Immature natural killer cell (primary cell): ENCODE results near the gene ADRA2A. TPM values are rescaled to one million over a fixed set of nuclear protein-coding genes. Genes with fewer than 3 reads are reported as not detected.

Experiments
- DNase-seq, 3 donors: peaks; one replicate each; pipeline ENCODE4 v3.0.0; 2022; ENCODE audit warnings: mixed read lengths in 1 of 3
- H3K27ac Mint-ChIP-seq, 6 donors: one replicate each; pipeline ENCODE4 v1.8.0; 2020; ENCODE audit warnings: mixed read lengths in 6 of 6, mild to moderate bottlenecking in 5 of 6, inconsistent platforms in 4 of 6, moderate library complexity in 3 of 6
- H3K27me3 Mint-ChIP-seq, 3 donors: one replicate each; pipeline ENCODE4 v1.8.0; 2020 to 2021; ENCODE audit warnings: low read depth in 3 of 3, mild to moderate bottlenecking in 3 of 3, mixed read lengths in 3 of 3, moderate library complexity in 3 of 3, inconsistent platforms in 1 of 3
- H3K36me3 Mint-ChIP-seq, 3 donors: one replicate each; pipeline ENCODE4 v1.8.0; 2020; ENCODE audit warnings: mixed read lengths in 3 of 3, inconsistent platforms in 2 of 3, mild to moderate bottlenecking in 2 of 3
- H3K4me1 Mint-ChIP-seq, 2 donors: one replicate each; pipeline ENCODE4 v1.8.0; 2020; ENCODE audit warnings: inconsistent platforms in 2 of 2, mild to moderate bottlenecking in 2 of 2, mixed read lengths in 2 of 2, moderate library complexity in 1 of 2
- H3K4me3 Mint-ChIP-seq, 5 donors: one replicate each; pipeline ENCODE4 v1.8.0; 2020; ENCODE audit warnings: mild to moderate bottlenecking in 5 of 5, mixed read lengths in 5 of 5, inconsistent platforms in 3 of 5, moderate library complexity in 3 of 5
- H3K9me3 Mint-ChIP-seq, 6 donors: one replicate each; pipeline ENCODE4 v1.8.0; 2020; ENCODE audit warnings: mild to moderate bottlenecking in 6 of 6, mixed read lengths in 6 of 6, inconsistent platforms in 4 of 6, moderate library complexity in 3 of 6
- polyA plus RNA-seq, 3 donors: library from polyadenylated mRNA; unstranded; fragments of 300-500 nt; fragmentation: Illumina TruSeq; gene quantifications; one replicate each; pipeline ENCODE4 v1.2.3, GENCODE V29; 2021

ADRA2A gene
- polyA plus RNA-seq, 3 donors from 2014 or later: not detected

DNA sequence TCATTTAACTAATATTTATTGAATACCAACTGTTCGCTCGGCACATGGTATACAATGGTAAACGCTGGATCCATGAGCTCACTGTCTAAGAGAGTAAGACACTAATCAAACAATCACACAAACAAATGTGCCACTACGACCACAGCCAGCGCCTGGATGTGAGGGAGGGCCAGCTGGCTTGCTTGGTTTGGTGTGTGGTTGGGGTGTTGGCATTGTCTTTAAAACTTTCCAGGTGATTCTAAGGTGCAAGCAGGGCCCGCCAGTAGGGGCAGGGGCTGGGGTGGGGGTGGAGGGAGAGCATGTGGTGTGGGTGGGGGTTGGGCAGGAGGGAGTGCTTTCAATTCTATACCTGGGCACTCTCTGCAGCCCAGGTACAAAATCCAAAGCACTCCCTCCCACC is 31.6 kb downstream of the ADRA2A start:
- no peak overlapping the region for H3K27ac Mint-ChIP-seq
- H3K9me3 Mint-ChIP-seq: no peaks in the 10 kb centered on the region
- H3K36me3 Mint-ChIP-seq: no peaks in the 10 kb centered on the region

DNA sequence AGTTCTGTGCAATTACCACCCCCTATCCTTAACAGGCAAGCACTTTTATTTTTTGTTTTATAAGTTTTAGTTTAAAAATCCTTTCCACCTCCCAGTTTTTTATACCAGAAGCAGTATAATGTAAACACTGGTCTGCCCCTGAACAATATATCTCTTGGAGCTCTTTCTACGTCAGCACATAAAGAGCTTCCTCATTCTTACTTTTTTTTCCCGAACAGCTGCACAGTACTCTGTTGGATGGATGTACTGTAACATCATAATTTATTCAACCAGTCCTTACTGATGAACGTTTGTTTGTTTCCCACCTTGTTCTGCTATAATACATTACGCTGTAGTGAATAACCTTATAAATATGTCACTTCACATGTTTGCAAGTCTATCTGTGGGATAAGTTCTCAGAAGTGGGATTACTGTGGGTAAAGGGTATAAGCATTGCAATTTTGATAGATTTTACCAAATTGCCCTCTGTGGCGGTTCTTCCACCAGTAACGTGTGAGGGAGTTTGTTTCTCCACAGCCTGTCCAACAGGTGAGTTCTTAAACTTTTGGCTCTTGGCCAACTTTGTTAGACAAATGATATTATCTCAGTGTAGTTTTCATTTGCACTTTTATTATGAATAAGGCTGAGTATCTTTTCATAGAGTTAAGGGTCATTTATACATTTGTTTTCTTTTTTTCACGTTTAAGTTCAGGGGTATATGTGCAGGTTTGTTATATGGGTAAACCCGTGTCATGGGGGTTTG is 32.8 kb downstream of the ADRA2A start:
- Mint-ChIP-seq H3K27me3 (no peaks in the 10 kb centered on the region), H3K4me3 (no peak overlapping the region), H3K4me1 (peaks cover 3 to 4% of the 10 kb centered on the region in 2 donors), H3K27ac (no peak overlapping the region), H3K36me3 (no peaks in the 10 kb centered on the region), H3K9me3 (no peaks in the 10 kb centered on the region)
- no peak for DNase-seq

More for the DNA sequence above, 31.6 kb downstream of the ADRA2A start:
- Mint-ChIP-seq H3K27me3 (no peaks in the 10 kb centered on the region), H3K4me1 (no peaks in the 10 kb centered on the region), H3K4me3 (no peak overlapping the region)
- DNase-seq: no peak

DNA sequence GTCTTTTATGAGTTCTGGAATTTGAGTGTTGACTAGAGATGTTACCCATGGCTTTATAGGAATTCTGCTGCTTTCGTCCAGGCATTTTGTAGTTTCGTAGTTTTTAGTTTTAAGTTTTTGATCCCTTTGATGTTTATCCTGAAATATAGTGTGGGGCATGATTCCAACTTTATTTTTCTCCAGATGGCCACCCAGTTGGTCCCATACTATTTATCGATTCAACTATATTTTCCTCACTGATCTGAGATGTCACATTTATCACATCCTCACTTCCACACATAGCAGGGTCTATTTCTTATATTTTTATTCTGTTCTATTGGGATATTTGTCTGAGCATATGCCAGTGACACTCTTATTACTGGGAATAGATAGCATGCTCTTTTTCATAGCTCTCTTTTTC is 33.9 kb downstream of the ADRA2A start:
- Mint-ChIP-seq H3K27ac (no peak overlapping the region), H3K4me3 (no peak overlapping the region), H3K36me3 (no peaks in the 10 kb centered on the region), H3K27me3 (peaks cover 0 to 1% (median 0%) of the 10 kb centered on the region in 3 donors), H3K4me1 (peaks cover 3 to 7% of the 10 kb centered on the region in 2 donors), H3K9me3 (no peaks in the 10 kb centered on the region)
- DNase-seq: no peak

DNA sequence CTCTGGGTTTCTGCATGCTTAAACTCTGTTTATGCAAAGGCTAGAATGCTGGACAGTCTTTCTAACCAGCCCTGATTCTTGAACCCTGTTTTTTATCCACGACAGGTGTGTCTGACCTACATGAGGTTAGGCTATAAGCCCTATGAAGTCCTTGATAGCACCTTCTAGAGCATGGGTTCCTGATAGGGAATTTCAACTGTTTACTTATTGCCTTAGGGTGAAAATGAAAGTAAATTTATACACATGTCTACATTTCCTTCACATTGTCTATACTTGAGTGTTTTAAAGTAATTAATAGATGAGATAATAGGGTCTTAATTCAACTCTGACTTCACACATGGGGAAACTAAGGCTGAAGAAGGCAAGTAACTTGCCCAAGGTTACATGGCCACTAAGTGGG is 35.5 kb downstream of the ADRA2A start:
- Mint-ChIP-seq H3K27ac (no peak overlapping the region), H3K4me3 (no peak overlapping the region), H3K27me3 (peaks cover 0 to 1% (median 0%) of the 10 kb centered on the region in 3 donors)

DNA sequence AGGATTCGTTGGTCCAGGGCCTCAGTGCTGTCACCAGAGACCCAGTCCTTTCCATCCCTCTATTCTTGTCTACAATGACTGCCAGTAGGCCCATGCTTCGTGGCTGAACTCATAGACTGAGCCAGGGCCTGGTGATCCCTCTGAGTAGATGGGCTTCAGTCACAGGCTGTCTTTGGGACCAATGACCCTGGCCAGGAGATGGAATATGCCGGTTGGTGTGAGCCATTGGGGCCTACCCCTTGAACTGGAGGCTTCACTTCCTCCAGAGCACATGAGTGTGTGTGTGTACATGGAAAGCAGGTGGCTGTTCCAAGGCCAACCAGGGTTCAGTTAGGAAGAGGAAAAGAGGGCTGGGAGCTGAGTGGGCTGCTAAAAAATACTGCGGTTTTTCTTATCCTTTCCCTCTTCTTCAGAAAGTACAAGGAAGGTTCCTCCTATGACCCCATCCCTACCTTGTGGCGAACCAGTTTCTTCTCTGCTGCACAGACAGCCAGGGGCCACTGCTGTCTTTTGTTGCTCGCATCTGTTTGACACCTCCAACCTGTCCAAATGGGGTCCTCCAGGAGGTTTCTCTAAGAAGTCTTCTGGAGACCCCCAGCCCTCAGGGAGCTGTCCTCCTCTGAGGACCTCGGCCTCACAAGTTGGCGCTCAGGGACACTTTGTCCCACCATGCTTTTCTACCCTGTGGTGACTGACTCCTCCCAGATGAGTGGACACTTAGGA is 36.6 kb downstream of the ADRA2A start:
- Mint-ChIP-seq H3K36me3 (no peaks in the 10 kb centered on the region), H3K4me3 (no peak overlapping the region), H3K27me3 (peaks cover 0 to 4% (median 0%) of the 10 kb centered on the region in 3 donors), H3K4me1 (peaks cover 3 to 7% of the 10 kb centered on the region in 2 donors), H3K9me3 (no peaks in the 10 kb centered on the region), H3K27ac (no peak overlapping the region)
- DNase-seq: no peak

More for the DNA sequence above, 35.5 kb downstream of the ADRA2A start:
- H3K9me3 Mint-ChIP-seq: no peaks in the 10 kb centered on the region
- H3K36me3 Mint-ChIP-seq: no peaks in the 10 kb centered on the region
- no peak for DNase-seq
- H3K4me1 Mint-ChIP-seq: peaks cover 3 to 7% of the 10 kb centered on the region in 2 donors

DNA sequence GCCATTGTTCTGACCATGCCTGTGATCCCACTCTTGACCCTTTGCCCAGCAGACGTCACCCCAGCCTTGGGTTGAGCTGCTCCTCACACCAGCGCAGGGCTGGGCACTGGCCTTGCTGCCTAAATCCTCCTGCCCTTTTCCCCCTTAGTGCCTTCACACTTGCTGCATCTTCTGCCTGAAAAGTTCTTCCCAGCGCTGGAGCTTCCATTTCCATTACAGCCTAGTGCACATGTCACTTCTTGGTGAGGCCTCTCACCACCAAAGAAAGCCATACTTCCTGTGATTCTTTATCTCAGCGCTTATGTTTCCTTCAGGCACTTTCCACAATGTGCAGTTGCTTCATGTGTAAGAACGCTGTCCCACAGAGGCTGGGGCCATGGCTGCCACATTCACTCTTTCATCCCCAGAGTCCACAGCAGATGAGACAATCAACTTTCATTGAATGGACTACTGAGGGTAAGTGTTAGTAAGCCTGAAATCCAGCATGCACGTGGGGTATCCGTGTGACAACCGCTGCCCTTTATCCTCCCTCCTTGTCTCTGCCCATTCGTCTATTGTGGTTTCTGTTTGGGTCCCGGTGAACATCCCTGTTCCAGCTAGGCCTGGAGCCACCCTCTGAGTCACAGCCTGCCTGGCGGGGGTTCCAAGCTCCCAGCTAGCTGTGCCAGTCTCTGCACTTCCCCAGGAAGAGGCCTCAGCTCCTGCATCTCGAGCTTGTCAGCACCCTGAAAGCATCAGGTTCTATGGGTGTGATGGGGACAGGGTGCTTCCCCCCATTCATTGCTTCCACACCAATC is 37.3 kb downstream of the ADRA2A start:
- DNase-seq: no peak
- Mint-ChIP-seq H3K4me3 (no peak overlapping the region), H3K4me1 (peaks cover 3 to 7% of the 10 kb centered on the region in 2 donors), H3K27me3 (peaks cover 0 to 7% (median 0%) of the 10 kb centered on the region in 3 donors), H3K9me3 (no peaks in the 10 kb centered on the region), H3K36me3 (no peaks in the 10 kb centered on the region), H3K27ac (no peak overlapping the region)

DNA sequence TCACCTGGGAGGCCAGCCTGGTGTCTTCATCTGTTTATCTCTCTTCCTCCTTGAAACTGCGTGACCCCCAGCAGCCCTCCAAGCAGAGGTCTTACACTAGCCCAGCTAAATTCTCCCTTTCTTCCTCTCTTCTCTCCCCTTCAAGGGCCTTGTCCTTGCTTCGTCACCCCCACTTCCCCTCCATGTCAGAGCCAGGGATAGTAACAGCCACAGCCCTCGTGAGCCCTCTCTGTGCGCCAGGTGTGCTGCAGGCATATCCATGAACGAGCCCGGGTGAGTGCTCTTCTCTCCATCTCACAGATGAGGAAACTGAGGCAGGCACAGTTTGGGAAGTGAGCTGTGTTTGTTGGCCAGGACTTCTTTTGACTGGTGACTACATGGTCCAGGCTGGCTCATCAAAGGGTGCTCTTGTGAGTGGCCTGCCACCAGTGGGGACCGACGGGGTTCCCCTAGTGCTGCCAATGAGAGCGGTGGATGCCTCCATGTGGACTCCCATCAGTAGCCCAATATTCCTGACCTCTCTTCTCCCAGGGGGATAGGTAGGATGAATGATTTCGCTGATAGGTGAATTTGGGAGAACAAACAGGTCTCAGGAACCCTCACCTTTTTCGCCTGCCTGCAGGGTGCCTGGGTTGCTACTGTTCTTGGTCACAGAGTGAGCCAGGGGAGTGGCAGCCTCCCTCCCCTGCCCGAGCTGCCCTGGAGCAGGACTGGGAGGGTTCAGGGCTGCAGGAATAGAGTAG is 38.1 kb downstream of the ADRA2A start:
- Mint-ChIP-seq H3K36me3 (no peaks in the 10 kb centered on the region), H3K4me3 (no peak overlapping the region), H3K27me3 (peaks cover 0 to 7% (median 0%) of the 10 kb centered on the region in 3 donors), H3K27ac (no peak overlapping the region), H3K4me1 (peaks cover 3 to 7% of the 10 kb centered on the region in 2 donors), H3K9me3 (no peaks in the 10 kb centered on the region)
- DNase-seq: no peak

DNA sequence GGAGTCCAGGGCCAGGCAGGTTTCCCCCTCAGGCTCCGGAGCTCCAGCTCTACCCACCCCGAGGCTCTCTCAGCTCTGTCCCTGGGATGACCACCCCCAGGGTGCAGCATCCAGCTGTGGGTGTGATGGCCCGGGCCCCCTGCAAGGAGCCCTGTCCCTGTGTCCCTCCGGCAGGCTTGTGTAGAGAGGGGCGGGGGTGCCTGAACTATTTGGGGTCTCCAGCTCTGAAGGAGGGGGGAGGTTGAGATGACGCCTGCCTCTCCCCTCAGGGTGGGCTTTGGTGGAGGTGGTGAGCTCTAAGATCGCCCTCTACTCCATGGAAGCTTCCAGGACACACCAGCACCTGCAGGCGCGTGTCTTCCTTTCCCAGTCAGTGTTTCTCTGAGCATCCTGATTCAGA is 39.4 kb downstream of the ADRA2A start:
- Mint-ChIP-seq H3K36me3 (no peaks in the 10 kb centered on the region), H3K4me3 (no peak overlapping the region), H3K27ac (no peak overlapping the region), H3K9me3 (no peaks in the 10 kb centered on the region), H3K27me3 (peaks cover 0 to 9% (median 2%) of the 10 kb centered on the region in 3 donors), H3K4me1 (peaks cover 3 to 7% of the 10 kb centered on the region in 2 donors)
- DNase-seq: no peak

DNA sequence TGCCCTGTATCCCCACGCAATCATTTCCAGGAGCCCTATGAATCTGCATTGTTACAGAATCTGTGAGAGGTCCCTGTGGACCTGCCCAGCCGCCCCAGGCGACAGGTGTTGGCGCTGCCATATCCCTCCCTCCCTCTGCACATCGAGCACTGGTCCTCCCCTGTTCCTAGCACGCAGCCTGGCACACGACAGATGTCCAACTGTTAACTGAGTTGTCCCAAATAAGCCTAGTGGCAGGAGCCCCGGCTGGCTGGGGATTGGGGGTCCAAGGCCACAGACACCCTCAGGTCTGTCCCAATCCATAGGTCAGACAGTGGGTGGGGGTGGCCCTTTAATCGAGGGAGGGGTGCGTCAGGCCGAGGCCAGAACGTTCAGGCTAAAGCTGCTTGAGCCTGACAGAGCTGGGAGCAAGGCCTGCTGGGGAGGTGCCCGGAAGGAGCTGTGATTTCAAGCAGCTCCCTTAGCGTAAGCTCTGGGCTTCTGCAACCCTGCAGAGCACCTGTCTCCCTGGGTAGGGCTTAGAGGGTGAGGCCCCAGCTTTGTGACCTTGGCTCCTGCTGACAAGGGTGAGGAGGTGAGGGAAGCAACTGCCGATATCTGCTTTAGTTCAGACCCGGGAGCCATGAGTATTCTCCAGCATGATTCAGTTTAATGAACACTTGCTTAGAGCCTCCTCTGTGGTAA is 40.1 kb downstream of the ADRA2A start:
- Mint-ChIP-seq H3K4me1 (peaks cover 3 to 7% of the 10 kb centered on the region in 2 donors), H3K4me3 (no peak overlapping the region), H3K27ac (no peak overlapping the region), H3K27me3 (peaks cover 0 to 13% (median 2%) of the 10 kb centered on the region in 3 donors), H3K9me3 (no peaks in the 10 kb centered on the region), H3K36me3 (no peaks in the 10 kb centered on the region)
- no peak for DNase-seq

DNA sequence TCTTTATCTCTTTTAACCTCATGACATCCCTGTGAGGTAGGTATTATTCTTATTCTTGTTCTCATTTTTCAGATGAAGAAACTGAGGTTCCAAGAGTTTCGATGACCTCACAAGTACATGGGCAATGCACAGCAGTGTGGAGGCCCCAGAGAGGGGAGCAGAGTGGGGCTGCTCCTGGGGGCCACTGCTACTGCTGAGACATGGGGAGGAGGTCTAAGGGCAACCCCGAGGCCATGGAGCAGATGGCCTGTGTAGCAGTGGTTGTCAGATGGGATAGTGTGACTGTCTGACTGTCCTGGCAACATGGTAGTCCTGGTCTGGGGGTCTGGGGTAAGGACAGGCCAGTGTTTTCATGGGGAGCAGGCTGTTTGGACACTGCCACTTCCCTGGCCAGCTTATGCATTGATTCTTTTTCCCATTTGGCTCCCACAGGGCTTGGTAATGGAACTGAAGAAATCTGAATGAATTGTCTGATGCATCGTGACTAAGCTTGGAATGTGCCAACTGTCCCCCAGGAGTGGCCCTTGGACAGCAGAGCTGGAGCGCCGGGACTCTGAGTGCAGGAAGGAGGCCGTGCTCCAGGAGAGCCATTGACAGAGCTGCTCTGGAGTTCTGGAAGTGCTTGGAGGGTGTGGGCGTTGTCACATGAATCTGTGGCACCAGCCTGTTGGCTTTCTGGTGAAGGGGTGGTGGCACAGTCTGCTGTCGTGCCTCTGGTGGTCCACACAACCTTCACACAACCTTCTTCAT is 40.9 kb downstream of the ADRA2A start:
- Mint-ChIP-seq H3K27ac (no peak overlapping the region), H3K9me3 (no peaks in the 10 kb centered on the region), H3K36me3 (no peaks in the 10 kb centered on the region), H3K4me3 (no peak overlapping the region), H3K4me1 (peaks cover 3 to 7% of the 10 kb centered on the region in 2 donors), H3K27me3 (peaks cover 0 to 13% (median 2%) of the 10 kb centered on the region in 3 donors)
- no peak for DNase-seq

DNA sequence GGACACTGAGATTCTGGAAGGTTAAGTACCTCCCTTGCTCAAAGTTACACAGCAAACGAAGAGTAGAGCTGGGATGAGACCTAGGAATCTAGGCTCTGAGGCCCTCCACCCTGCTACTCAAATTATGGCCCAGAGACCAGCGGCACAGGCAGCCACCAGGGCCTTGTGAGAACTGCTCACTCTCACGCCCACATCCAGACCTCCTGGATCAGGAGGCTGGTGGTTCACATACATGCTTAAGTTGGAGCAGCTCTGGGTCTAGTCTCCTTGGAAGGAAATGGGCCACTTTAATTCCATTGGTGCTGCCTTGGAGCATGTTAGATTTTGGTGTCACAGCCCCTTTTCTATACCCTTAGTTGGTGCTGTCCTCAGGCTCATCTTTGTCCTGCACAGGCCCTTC is 41.9 kb downstream of the ADRA2A start:
- peaks cover 3 to 7% of the 10 kb centered on the region in 2 donors for H3K4me1 Mint-ChIP-seq
- no peaks in the 10 kb centered on the region for H3K9me3 Mint-ChIP-seq
- H3K27ac Mint-ChIP-seq: no peak overlapping the region
- no peak for DNase-seq
- no peaks in the 10 kb centered on the region for H3K36me3 Mint-ChIP-seq
- H3K4me3 Mint-ChIP-seq: no peak overlapping the region
- H3K27me3 Mint-ChIP-seq: peaks cover 0 to 13% (median 2%) of the 10 kb centered on the region in 3 donors

DNA sequence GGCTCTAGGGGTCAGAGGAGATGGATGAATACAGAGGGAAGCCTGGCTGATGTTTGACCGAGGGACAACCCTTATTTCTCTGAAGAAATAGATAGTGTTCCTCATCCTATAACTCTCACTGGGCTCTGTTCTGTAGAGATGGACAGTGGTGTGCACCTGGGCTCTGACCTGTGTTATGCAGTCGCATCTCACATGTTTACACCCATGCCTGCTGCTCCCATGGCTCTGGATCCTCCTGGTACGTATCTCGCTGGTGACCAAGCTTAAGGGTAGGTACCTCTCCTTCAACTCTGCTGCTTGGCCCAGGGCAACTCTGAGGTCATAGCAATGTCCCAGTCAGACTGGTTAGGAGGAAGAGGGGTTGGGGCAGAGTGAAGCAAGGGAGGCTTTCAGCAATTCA is 42.8 kb downstream of the ADRA2A start:
- H3K27ac Mint-ChIP-seq: no peak overlapping the region
- H3K36me3 Mint-ChIP-seq: no peaks in the 10 kb centered on the region
- no peak for DNase-seq
- peaks cover 0 to 2% (median 0%) of the 10 kb centered on the region in 6 donors for H3K9me3 Mint-ChIP-seq
- peaks cover 0 to 4% of the 10 kb centered on the region in 2 donors for H3K4me1 Mint-ChIP-seq
- no peak overlapping the region for H3K4me3 Mint-ChIP-seq
- H3K27me3 Mint-ChIP-seq: peaks cover 0 to 13% (median 4%) of the 10 kb centered on the region in 3 donors
